T-cell (primary cell): Measurements from ENCODE around the gene SACM1L. TPM values are rescaled to one million over a fixed set of nuclear protein-coding genes. Genes with fewer than 3 reads are reported as not detected.

Experiments
- ATAC-seq, 4 experiments: fragments of 200-7000 bp in 3 of 4; fragments of 150-1000 bp in 1 of 4; cut with Tn5 transposase; replicated peaks in 1 of 4; 1 replicate in 3 of 4; 2 replicates in 1 of 4; pipeline ENCODE4 v1.10.0; 2021; ENCODE audit warnings: moderate library complexity in 3 of 4, mild to moderate bottlenecking in 2 of 4, moderate number of reproducible peaks in 1 of 4
- CTCF ChIA-PET, 2 donors: fragments of 300-600 bp; sonication (Branson Sonifier 250); formaldehyde crosslinking; loops; one replicate each; lab custom pipeline; 2022; ENCODE audit warnings: antibody characterized with exemption in 2 of 2; lab: Charles Lee
- POLR2A ChIA-PET, 2 donors: fragments of 300-600 bp; sonication (Branson Sonifier 250); formaldehyde crosslinking; loops; one replicate each; lab custom pipeline; 2022; ENCODE audit warnings: antibody characterized with exemption in 2 of 2; lab: Charles Lee
- DNase-seq, 35 experiments: peaks; one replicate each; pipeline versions ENCODE4 v3.0.0 to v3.0.0-alpha.2; 2013 to 2023
- H3K27ac ChIP-seq: one replicate; pipeline ENCODE4 v1.5.1; 2013; ENCODE audit warnings: low read length
- H3K27me3 ChIP-seq, 2 experiments: replicated peaks in 1 of 2; 1 replicate in 1 of 2; 2 replicates in 1 of 2; pipeline versions ENCODE4 v1.6.1 to v1.7.0; 2013; ENCODE audit warnings: low read length in 1 of 2, mixed read lengths in 1 of 2; ENCODE audit not compliant: control insufficient read depth in 2 of 2, insufficient read depth in 2 of 2; ENCODE audit errors: extremely low read depth in 1 of 2
- H3K36me3 ChIP-seq, 2 donors: 1 replicate in 1 of 2; 2 replicates in 1 of 2; pipeline versions ENCODE4 v1.6.1 to v1.7.0; 2013; ENCODE audit warnings: low read length in 1 of 2; ENCODE audit not compliant: control insufficient read depth in 2 of 2, insufficient read depth in 1 of 2; ENCODE audit errors: extremely low read depth in 1 of 2
- H3K4me1 ChIP-seq, 2 experiments: 1 replicate in 1 of 2; 2 replicates in 1 of 2; pipeline versions ENCODE4 v1.6.1 to v1.7.0; 2013; ENCODE audit warnings: low read length in 2 of 2, mixed read lengths in 1 of 2; ENCODE audit not compliant: insufficient read depth in 2 of 2, control insufficient read depth in 1 of 2; ENCODE audit errors: extremely low read depth in 1 of 2
- H3K4me3 ChIP-seq, 2 donors: 1 replicate in 1 of 2; 2 replicates in 1 of 2; pipeline versions ENCODE4 v1.5.1 to v1.7.0; 2013; ENCODE audit warnings: mild to moderate bottlenecking in 2 of 2, low read length in 1 of 2, moderate library complexity in 1 of 2; ENCODE audit not compliant: control insufficient read depth in 1 of 2; ENCODE audit errors: extremely low read depth in 1 of 2
- H3K9me3 ChIP-seq: 2 replicates; pipeline ENCODE4 v1.7.0; 2013
- H3K27ac Mint-ChIP-seq, 2 donors: one replicate each; pipeline ENCODE4 v1.8.0; 2020 to 2021; ENCODE audit warnings: mild to moderate bottlenecking in 2 of 2, mixed read lengths in 2 of 2
- H3K27me3 Mint-ChIP-seq, 2 donors: one replicate each; pipeline ENCODE4 v1.8.0; 2021 to 2022; ENCODE audit warnings: mixed read lengths in 2 of 2
- H3K36me3 Mint-ChIP-seq: one replicate; pipeline ENCODE4 v1.8.0; 2021; ENCODE audit warnings: mixed read lengths
- H3K4me1 Mint-ChIP-seq, 3 donors: one replicate each; pipeline ENCODE4 v1.8.0; 2020 to 2022; ENCODE audit warnings: mixed read lengths in 3 of 3, mild to moderate bottlenecking in 1 of 3
- H3K4me3 Mint-ChIP-seq, 3 donors: one replicate each; pipeline ENCODE4 v1.8.0; 2020 to 2022; ENCODE audit warnings: mild to moderate bottlenecking in 3 of 3, mixed read lengths in 3 of 3, moderate library complexity in 3 of 3
- H3K9me3 Mint-ChIP-seq, 3 donors: one replicate each; pipeline ENCODE4 v1.8.0; 2020 to 2022; ENCODE audit warnings: mixed read lengths in 3 of 3
- WGBS: methylation state at CpG from one replicate; pipeline ENCODE4 v1.1.5; 2013; ENCODE audit warnings: missing lambda C conversion rate; ENCODE audit not compliant: insufficient coverage; 5-methylcytosine and 5-hydroxymethylcytosine counted together
- total RNA-seq, 35 experiments: library from RNA in 6 of 35; stranded (reverse) in 6 of 35; fragments of 120-200 nt in 1 of 35; gene quantifications; one replicate each; pipeline versions ENCODE4 v1.2.1 to v1.2.4 and lab custom pipeline; 2013 to 2026

Gene SACM1L
- total RNA-seq, 5 donors from 2014 or later (not counting 1 experiment from before 2014, with no cell fraction given): 62.8 to 81.5 (median 69.1) TPM

DNA sequence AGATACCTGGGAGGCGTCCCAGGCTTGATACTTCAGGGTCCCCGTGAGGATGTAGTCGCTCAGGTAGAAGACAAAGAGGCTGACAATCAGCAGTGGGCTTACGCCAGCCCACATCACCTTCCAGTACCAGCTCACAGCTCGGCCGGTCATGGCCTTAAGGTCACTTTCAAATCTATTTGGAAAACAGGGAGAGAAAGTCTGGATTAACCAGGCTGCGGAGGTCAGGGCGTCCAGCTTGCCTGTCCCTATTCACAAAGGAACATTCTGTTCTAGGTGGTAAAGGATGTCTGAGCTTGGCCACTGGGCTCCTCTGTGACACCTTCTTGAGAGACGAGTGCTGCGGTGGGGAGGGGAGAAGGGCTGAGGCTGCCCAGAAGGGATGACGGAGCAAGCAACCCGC lies 70.7 kb downstream of the SACM1L start:
- Mint-ChIP-seq H3K36me3 (no peaks in the 10 kb centered on the region), H3K9me3 (no peaks in the 10 kb centered on the region), H3K27me3 (no peaks in the 10 kb centered on the region), H3K27ac (no peak overlapping the region), H3K4me3 (no peak overlapping the region), H3K4me1 (peaks cover 0 to 8% (median 3%) of the 10 kb centered on the region in 3 donors)
- Histone ChIP-seq H3K36me3 (no peaks in the 10 kb centered on the region), H3K27me3 (peaks cover 0 to 31% of the 10 kb centered on the region in 2 experiments), H3K27ac (no peak overlapping the region), H3K4me1 (peaks cover 0 to 3% of the 10 kb centered on the region in 2 experiments), H3K9me3 (no peaks in the 10 kb centered on the region), H3K4me3 (no peak overlapping the region)
- ATAC-seq: no peak
- ChIA-PET POLR2A (no interaction called here), CTCF (interaction anchor here (0.6 to 1.3 kb wide), 6 partner anchors 55 to 172 kb away, joined by 3 to 4 read pairs (median 3); no protein-coding TSS in a partner anchor)
- WGBS: 91% methylated on average over 9 of the region's 12 CpGs
- DNase-seq: no peak

DNA sequence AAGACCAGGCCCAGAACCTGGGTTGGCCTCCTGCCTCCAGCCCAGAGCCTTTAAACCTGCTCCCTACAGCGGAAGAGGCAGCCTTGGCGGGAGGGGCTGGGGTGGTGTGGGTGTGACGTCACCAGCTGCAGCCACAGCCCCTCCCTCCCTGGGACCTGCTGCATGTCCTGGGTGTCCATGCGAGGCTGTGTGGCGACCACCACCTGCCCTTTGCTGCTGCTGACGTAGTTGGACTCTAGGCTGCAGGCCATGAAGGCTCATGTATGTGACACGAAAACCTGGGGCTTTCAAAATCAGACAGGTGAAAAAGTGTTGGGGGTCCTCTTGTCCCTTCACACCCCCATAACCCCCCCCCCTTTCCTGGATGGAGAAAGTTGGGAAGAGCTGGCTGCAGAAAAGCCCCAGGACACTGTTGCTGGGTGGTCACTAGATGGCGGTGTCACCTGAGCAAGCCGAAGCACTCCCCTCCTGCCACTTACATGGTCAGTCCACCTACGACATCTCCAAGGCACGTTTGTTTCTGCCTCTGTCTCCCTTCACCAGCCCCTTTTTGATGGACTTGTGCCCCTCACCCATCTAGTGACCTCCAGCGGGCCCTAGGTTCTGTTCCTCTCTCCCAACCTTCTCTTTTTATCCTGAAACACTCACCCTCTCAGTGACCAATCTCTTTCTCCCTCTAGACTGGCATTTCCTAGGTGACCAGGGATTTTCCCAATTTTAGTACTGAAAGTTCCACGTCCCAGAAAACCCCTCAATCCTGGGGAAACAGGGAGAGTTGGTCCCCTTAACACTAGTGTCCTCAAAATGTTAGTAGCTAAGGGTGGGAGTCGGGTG lies 71.9 kb downstream of the SACM1L start:
- Mint-ChIP-seq H3K4me3 (no peak overlapping the region), H3K9me3 (no peaks in the 10 kb centered on the region), H3K27ac (no peak overlapping the region), H3K36me3 (no peaks in the 10 kb centered on the region), H3K27me3 (no peaks in the 10 kb centered on the region), H3K4me1 (peaks cover 0 to 8% (median 3%) of the 10 kb centered on the region in 3 donors)
- POLR2A ChIA-PET: no interaction called here
- CTCF ChIA-PET: interaction anchor here (0.5 to 1.0 kb wide), 5 partner anchors 100 to 786 kb away, joined by 3 to 6 read pairs (median 3); no protein-coding TSS in a partner anchor
- Histone ChIP-seq H3K27ac (no peak overlapping the region), H3K4me1 (peaks cover 0 to 3% of the 10 kb centered on the region in 2 experiments), H3K4me3 (no peak overlapping the region), H3K9me3 (no peaks in the 10 kb centered on the region), H3K36me3 (no peaks in the 10 kb centered on the region), H3K27me3 (peaks cover 0 to 31% of the 10 kb centered on the region in 2 experiments)
- WGBS: 17% methylated on average over 6 of the region's 14 CpGs
- ATAC-seq (peak in 3 of 4 experiments; percentile 53 to 66 (median 64)), DNase-seq (peak in 23 of 35 experiments; percentile 7 to 69 (median 25))

DNA sequence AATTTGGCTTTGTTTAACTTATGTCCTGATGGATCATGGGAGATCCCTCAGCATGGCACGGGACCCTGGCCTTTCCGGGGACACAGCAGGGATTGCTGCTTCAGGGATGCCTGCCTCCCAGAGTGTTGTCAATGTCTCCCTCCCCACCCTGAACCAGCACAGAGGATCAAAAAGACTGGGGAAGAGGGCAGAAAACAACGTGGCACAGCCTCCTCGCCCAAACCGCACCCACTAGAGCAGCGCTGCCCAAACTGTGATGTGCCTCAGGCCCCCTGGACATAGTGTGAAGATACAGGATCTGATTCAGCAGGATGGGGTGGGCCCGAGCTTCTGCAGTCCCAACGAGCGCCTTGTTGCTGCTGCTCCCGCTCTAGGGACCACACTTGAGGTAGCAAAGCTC lies 72.6 kb downstream of the SACM1L start:
- no peaks in the 10 kb centered on the region for H3K27me3 Mint-ChIP-seq
- no peak overlapping the region for H3K27ac Mint-ChIP-seq
- Histone ChIP-seq H3K36me3 (no peaks in the 10 kb centered on the region), H3K27me3 (peaks cover 0 to 31% of the 10 kb centered on the region in 2 experiments), H3K4me3 (no peak overlapping the region), H3K4me1 (peaks cover 0 to 3% of the 10 kb centered on the region in 2 experiments), H3K9me3 (no peaks in the 10 kb centered on the region), H3K27ac (no peak overlapping the region)
- ChIA-PET CTCF (no interaction called here), POLR2A (no interaction called here)
- no peak overlapping the region for H3K4me3 Mint-ChIP-seq
- no peaks in the 10 kb centered on the region for H3K9me3 Mint-ChIP-seq
- peaks cover 0 to 8% (median 3%) of the 10 kb centered on the region in 3 donors for H3K4me1 Mint-ChIP-seq
- H3K36me3 Mint-ChIP-seq: no peaks in the 10 kb centered on the region
- no peak for ATAC-seq
- DNase-seq: no peak
- 92% methylated on average over 10 of the region's 10 CpGs for WGBS

DNA sequence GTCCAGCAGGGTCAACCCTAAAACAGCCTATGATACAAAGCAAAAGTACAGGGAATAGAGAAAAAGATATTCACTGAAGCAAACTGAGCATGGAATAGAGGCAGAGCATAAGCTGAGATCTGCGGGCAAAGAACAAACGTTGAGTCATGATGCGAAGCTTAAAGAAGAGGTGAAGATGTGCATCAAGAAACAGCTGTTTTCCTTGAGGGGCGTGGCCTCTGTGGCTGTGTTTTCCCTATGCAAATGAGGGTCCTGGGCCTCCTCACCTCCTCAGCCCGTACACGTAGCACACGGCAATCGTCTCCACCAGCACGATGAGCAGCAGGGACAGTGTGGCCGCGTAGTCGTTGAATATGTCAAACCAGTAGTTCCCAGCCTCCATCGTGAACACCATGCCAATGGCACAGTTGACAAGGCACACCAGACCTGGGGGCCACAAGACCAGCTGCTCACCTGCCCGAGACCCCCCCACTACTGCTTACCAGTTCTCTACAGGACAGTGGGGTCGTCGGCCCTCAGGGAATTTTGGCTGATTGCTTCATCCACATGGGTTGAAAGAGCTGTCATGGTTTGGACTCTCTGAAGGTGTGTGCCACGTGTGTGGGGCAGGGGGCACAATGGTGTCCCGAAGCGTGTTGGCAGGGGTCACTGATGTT lies 73.6 kb downstream of the SACM1L start:
- H3K4me1 ChIP-seq: peaks cover 0 to 3% of the 10 kb centered on the region in 2 experiments
- H3K36me3 ChIP-seq: no peaks in the 10 kb centered on the region
- H3K27ac ChIP-seq: no peak overlapping the region
- ChIA-PET CTCF (no interaction called here), POLR2A (no interaction called here)
- H3K9me3 ChIP-seq: no peaks in the 10 kb centered on the region
- Mint-ChIP-seq H3K27me3 (peaks cover 0 to 5% of the 10 kb centered on the region in 2 donors), H3K4me3 (no peak overlapping the region), H3K4me1 (peaks cover 0 to 8% (median 3%) of the 10 kb centered on the region in 3 donors), H3K27ac (no peak overlapping the region), H3K9me3 (peaks cover 0 to 8% (median 0%) of the 10 kb centered on the region in 3 donors), H3K36me3 (no peaks in the 10 kb centered on the region)
- ATAC-seq (no peak), DNase-seq (no peak)
- peaks cover 0 to 31% of the 10 kb centered on the region in 2 experiments for H3K27me3 ChIP-seq
- no peak overlapping the region for H3K4me3 ChIP-seq
- WGBS: 92% methylated on average over 16 of the region's 19 CpGs

DNA sequence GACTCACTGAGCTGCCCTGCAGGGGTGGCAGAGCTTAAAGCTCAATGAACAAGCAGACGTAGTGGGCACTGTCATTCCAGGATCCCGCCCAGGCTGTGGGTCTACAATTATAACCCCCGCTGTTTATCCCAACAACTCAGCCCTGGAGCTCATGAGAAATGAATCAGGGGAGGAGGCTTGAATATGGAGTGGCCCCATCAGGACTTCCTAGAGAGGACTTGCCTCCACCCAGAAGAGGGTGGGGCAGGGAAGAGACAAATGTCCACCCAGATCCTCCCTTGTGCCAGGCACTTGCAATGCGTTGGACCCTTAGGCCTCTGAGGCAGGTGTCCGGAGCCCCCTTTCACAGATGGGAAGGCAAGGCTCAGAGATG lies 74.1 kb downstream of the SACM1L start:
- Mint-ChIP-seq H3K4me1 (peaks cover 0 to 8% (median 3%) of the 10 kb centered on the region in 3 donors), H3K36me3 (no peaks in the 10 kb centered on the region), H3K4me3 (no peak overlapping the region), H3K9me3 (peaks cover 0 to 8% (median 0%) of the 10 kb centered on the region in 3 donors), H3K27ac (no peak overlapping the region), H3K27me3 (peaks cover 0 to 10% of the 10 kb centered on the region in 2 donors)
- WGBS: 94% methylated on average over 2 of the region's 5 CpGs
- Histone ChIP-seq H3K9me3 (no peaks in the 10 kb centered on the region), H3K36me3 (no peaks in the 10 kb centered on the region), H3K27me3 (peaks cover 0 to 31% of the 10 kb centered on the region in 2 experiments), H3K4me1 (peaks cover 0 to 3% of the 10 kb centered on the region in 2 experiments), H3K27ac (no peak overlapping the region), H3K4me3 (no peak overlapping the region)
- CTCF ChIA-PET: no interaction called here
- DNase-seq (no peak), ATAC-seq (no peak)
- POLR2A ChIA-PET: no interaction called here

DNA sequence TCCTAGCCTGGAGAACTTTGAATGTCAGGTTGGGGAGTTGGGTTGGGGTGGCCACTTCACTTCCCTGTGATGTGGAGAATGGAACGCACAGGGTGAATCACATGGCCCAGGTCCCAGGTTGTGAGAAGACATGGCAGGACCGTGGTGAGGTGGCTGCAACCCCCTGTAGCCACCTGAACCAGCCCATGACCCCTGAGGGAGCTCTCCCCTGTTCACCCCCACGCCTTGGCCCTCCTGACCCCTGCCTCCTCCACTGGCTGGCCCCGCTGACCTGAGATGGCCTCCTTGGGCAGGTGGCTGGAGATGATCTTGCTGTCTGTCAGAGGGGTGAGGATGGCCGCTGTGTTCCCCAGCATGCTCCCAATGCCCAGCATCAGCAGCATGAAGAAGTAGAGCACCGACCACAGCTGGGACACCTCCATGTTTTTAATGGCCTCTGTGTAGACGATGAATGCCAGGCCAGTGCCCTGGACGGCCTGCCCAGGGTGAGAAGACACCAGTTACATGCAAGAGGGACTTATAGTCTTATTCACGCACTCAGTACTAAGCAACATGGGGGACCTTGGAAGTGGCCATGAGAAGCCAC lies 76.2 kb downstream of the SACM1L start:
- no peaks in the 10 kb centered on the region for H3K36me3 Mint-ChIP-seq

More for the DNA sequence above, 76.2 kb downstream of the SACM1L start:
- POLR2A ChIA-PET: no interaction called here
- H3K9me3 Mint-ChIP-seq: peaks cover 0 to 8% (median 0%) of the 10 kb centered on the region in 3 donors
- peaks cover 0 to 8% (median 3%) of the 10 kb centered on the region in 3 donors for H3K4me1 Mint-ChIP-seq
- Histone ChIP-seq H3K27ac (no peak overlapping the region), H3K27me3 (peaks cover 0 to 22% of the 10 kb centered on the region in 2 experiments), H3K9me3 (no peaks in the 10 kb centered on the region), H3K36me3 (no peaks in the 10 kb centered on the region), H3K4me3 (no peak overlapping the region), H3K4me1 (peaks cover 0 to 3% of the 10 kb centered on the region in 2 experiments)
- no peak overlapping the region for H3K4me3 Mint-ChIP-seq
- peaks cover 0 to 10% of the 10 kb centered on the region in 2 donors for H3K27me3 Mint-ChIP-seq
- no peak for ATAC-seq
- CTCF ChIA-PET: no interaction called here
- WGBS: 92% methylated on average over 8 of the region's 9 CpGs
- no peak overlapping the region for H3K27ac Mint-ChIP-seq
- no peak for DNase-seq
